Fibroblast of skin of left quadriceps (primary cell): ENCODE data around the gene USP54.
A peak's percentile ranks its signal among the peaks of the same experiment; 100 is the strongest.
"Not testable (repeated sequence)": the region's sequence is repeated elsewhere in the genome, so short reads cannot be mapped to it uniquely, and the experiment has no call there.

Source experiments
- DNase-seq, 2 experiments: peaks; one replicate each; pipeline ENCODE4 v3.0.0-alpha.2; 2013; ENCODE audit warnings: low read depth in 2 of 2

Gene USP54

GRCh38 chr10:73589563-73590126 is 1.5 kb downstream of the USP54 start:
- no peak for DNase-seq

- no peak for DNase-seq
These were observed 2.5 kb downstream of the USP54 start for GRCh38 chr10:73588656-73589055.

DNA sequence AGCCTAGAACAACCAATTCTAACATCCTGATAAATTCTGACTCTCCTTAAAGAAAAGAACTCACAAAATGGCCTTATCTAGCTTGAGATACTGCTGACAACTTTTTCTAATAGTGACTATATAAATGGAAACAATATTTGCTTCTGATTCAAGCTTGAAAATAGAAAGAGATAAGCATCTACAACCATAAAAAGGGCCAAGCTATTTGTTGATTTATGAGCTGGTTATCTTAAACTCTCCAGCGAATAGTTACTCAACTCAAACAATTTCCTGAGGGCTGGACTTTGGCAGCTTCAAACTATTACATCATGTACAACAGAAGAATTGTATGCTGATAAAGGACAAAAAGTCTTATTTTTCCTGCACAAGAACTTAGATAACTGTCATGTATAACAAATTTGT is 4.6 kb downstream of the USP54 start:
- peak; percentile 77 to 80 for DNase-seq

GRCh38 chr10:73585327-73585726 is 5.8 kb downstream of the USP54 start:
- no peak for DNase-seq

GRCh38 chr10:73584737-73585136 is 6.4 kb downstream of the USP54 start:
- no peak for DNase-seq

- no peak for DNase-seq
These were observed 9.2 kb downstream of the USP54 start for GRCh38 chr10:73581918-73582317.

DNA sequence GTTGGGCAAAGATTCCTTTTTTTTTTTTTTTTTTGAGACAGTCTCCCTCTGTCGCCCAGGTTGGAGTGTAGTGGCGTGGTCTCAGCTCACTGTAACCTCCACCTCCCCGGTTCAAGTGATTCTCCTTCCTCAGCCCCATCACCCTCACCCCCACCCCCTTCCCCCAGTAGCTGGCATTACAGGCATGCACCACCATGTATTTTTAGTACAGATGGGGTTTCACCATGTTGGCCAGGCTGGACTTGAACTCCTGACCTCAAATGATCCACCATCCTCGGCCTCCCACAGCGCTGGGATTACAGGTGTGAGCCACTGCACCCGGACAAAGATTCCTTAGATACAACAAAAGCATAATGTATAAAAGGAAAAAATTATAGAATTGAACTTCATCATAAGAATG is 12.2 kb downstream of the USP54 start:
- DNase-seq: not testable (repeated sequence)

DNA sequence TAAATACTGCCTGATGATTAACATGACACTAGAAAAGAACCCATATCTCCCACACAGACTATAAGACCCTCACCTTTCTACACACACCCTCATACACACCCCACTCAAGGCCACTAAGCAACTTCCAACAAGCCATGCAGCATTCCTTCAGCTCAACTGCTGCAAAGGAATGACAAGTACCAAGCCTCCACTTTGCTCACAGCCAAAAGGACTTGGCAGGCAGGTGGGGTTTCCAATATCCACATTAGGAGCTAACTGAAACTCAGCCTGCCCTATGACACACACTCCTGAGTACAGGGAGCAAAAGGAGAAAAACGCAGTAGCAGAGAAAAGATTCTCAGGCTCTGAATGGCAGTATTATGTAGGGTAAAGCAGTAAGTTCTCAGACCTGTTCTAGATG is 13.4 kb downstream of the USP54 start:
- no peak for DNase-seq

- no peak for DNase-seq
These were observed 14.1 kb downstream of the USP54 start for GRCh38 chr10:73576890-73577591.

- DNase-seq: peak; percentile 50 to 51
These were observed 14.8 kb downstream of the USP54 start for GRCh38 chr10:73576178-73576889.

GRCh38 chr10:73567025-73567424 is 24.1 kb downstream of the USP54 start:
- not testable (repeated sequence) for DNase-seq

DNA sequence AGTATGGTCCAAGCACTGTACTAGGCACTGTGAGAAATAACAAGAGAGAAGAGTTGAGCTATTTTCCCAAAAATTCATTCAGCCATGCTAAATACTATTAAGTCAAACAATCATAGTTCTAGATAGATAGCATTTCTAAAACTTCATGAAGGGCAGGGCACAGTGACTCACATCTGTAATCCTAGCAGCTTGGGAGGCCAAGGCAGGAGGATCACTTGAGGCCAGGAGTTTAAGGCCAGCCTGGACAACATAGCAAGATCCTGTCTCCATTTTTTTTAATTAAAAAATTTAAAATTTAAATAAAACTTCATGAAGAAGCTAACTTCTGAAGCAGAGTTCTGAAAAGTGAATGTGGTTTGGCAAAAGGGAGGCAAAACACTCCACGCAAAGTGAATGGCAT is 29.9 kb downstream of the USP54 start:
- no peak for DNase-seq

DNA sequence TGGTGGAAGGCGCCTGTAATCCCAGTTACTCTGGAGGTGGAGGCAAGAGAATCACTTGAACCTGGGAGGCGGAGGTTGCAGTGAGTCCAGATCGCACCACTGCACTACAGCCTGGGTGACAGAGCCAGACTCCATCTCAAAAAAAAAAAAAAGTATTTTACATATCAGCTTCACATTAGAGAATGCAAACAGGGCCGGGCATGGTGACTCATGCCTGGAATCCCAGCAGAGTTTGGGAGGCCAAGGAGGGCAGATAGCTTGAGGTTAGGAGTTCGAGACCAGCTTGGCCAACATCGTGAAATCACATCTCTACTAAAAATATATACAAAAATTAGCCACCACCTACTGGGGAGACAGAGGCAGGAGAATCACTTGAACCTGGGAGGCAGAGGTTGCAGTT is 31.6 kb downstream of the USP54 start:
- DNase-seq: no peak

DNA sequence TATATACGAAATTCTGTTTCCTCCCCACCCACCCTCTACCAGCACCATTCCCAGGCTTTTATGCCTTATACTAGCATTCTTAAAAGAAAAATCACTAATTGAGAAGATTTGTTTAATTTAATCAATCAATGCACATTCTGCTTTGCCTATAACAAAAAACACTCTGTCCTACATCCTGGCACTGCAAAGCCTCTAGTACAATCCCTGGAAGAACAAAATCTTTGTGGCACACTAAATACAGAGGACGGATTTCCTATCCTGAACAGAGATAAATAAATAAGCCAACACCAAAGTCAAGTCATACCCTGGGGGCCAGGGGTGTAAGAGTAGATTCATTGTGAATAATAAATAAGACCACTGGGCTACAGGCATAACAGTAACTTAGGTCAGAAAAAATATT is 34.3 kb downstream of the USP54 start:
- DNase-seq: no peak

GRCh38 chr10:73554721-73555120 is 36.4 kb downstream of the USP54 start:
- no peak for DNase-seq

GRCh38 chr10:73553761-73554160 is 37.4 kb downstream of the USP54 start:
- DNase-seq: no peak

- DNase-seq: no peak
These were observed 38.1 kb downstream of the USP54 start for GRCh38 chr10:73552819-73553715.

DNA sequence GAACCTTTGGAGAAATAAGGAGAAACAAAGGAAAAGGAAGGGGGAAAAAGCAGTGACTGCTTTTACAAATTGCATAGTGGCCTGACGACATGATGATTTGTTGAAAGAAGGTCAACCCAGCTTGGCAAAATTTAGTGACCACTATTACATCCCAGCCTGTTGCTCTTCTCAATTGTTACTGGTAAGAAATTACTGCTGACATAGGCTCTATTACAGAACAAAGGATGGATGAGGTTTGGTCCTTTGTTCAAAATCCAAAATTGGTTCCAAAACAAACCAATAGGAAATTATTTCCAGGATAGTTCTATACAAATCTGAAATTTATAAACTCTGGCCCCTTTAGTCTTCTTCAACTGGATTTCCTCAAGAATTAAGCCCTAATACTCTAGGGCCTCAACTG is 39.6 kb downstream of the USP54 start:
- DNase-seq: no peak

GRCh38 chr10:73545357-73545756 is 45.8 kb downstream of the USP54 start:
- DNase-seq: no peak

DNA sequence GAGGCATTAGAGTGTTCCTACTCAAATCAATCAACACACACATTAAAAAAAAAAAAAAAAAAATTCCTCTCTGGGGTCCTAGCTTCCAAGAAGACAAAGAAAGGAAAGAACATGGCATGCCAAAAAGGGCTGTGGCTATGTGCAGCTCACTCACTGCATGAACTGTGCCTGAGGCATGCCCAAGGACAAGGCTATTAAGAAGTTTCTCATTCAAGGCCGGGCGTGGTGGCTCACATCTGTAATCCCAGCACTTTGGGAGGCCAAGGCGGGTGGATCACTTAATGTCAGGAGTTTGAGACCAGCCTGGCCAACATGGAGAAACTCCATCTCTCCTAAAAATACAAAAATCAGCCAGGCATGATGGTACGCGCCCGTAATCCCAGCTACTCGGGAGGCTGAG is 53.4 kb downstream of the USP54 start:
- no peak for DNase-seq

GRCh38 chr10:73537288-73537687 is 53.9 kb downstream of the USP54 start:
- DNase-seq: no peak

- no peak for DNase-seq
These were observed 56.3 kb downstream of the USP54 start for GRCh38 chr10:73534857-73535256.
